AG04450 (cell line): ENCODE measurements around the gene GULP1. TPM values are rescaled to one million over a fixed set of nuclear protein-coding genes. Genes with fewer than 3 reads are reported as not detected.

Experiments used
- CTCF ChIA-PET: fragments of 300-600, 350-600 bp; formaldehyde crosslinking; extraction: SDS; loops from one replicate; lab custom pipeline; 2022; ENCODE audit warnings: antibody characterized with exemption, inconsistent platforms; lab: Charles Lee
- POLR2A ChIA-PET: fragments of 350-600 bp; formaldehyde crosslinking; extraction: SDS; loops from one replicate; lab custom pipeline; 2021; ENCODE audit warnings: antibody characterized with exemption, inconsistent platforms; lab: Yijun Ruan, JAX
- DNase-seq: peaks from one replicate; pipeline ENCODE4 v3.0.0-alpha.2; 2011; ENCODE audit warnings: low read depth, low spot score
- H3K27ac ChIP-seq: one replicate; pipeline ENCODE4 v1.5.1; 2012; ENCODE audit warnings: low read depth, low read length, control low read depth
- H3K27me3 ChIP-seq: one replicate; pipeline ENCODE4 v1.6.0; 2012; ENCODE audit warnings: low read length; ENCODE audit not compliant: control insufficient read depth, insufficient read depth
- H3K4me3 ChIP-seq: 2 replicates; pipeline ENCODE4 v1.5.1; 2011; ENCODE audit warnings: mild to moderate bottlenecking, low read depth, low read length, control low read depth
- H3K9me3 ChIP-seq: 2 replicates; pipeline ENCODE4 v1.5.1; 2012; ENCODE audit warnings: low read length; ENCODE audit not compliant: control insufficient read depth, insufficient read depth
- CTCF ChIP-seq: IDR thresholded peaks from 2 replicates; pipeline ENCODE4 v1.5.1; 2011; ENCODE audit warnings: low read depth, low read length, control low read depth, inconsistent platforms
- polyA plus RNA-seq: library from polyadenylated mRNA; depleted of rRNA; stranded (reverse); fragments of >200 nt; gene quantifications from 2 replicates; pipeline ENCODE4 v1.2.3, GENCODE V29; 2011

GULP1 gene
- polyA plus RNA-seq, 1 experiment, result 44.7 TPM

GRCh38 chr2:188622601-188623260 lies 331.1 kb downstream of the GULP1 start:
- no peak overlapping the region for H3K27ac ChIP-seq
- ChIA-PET CTCF (interaction anchor here (0.6 kb wide), 1 partner anchor 356 kb away, joined by 5 read pairs; no protein-coding TSS in a partner anchor), POLR2A (no interaction called here)
- peaks cover 4% of the 10 kb centered on the region; the same call in 1 of the 2 replicates for H3K9me3 ChIP-seq
- no peak for TF ChIP-seq CTCF
- H3K4me3 ChIP-seq, result no peak overlapping the region
- DNase-seq, result no peak
- no peaks in the 10 kb centered on the region for H3K27me3 ChIP-seq

GRCh38 chr2:188623995-188624643 lies 332.4 kb downstream of the GULP1 start:
- Histone ChIP-seq H3K27ac (no peak overlapping the region), H3K4me3 (no peak overlapping the region), H3K9me3 (peaks cover 3% of the 10 kb centered on the region; the same call in 1 of the 2 replicates), H3K27me3 (no peaks in the 10 kb centered on the region)
- ChIA-PET POLR2A (no interaction called here), CTCF (no interaction called here)
- no peak for TF ChIP-seq CTCF
- DNase-seq, result no peak

GRCh38 chr2:188627471-188627870 lies 335.8 kb downstream of the GULP1 start:
- POLR2A ChIA-PET, result interaction anchor here (0.7 kb wide), 1 partner anchor 27 kb away, joined by 3 read pairs; no protein-coding TSS in a partner anchor
- CTCF ChIA-PET, result no interaction called here
- no peak for TF ChIP-seq CTCF
- Histone ChIP-seq H3K9me3 (no peaks in the 10 kb centered on the region), H3K4me3 (no peak overlapping the region), H3K27ac (no peak overlapping the region), H3K27me3 (no peaks in the 10 kb centered on the region)
- DNase-seq, result no peak

- Histone ChIP-seq H3K27ac (no peak overlapping the region), H3K4me3 (no peak overlapping the region), H3K27me3 (no peaks in the 10 kb centered on the region), H3K9me3 (no peaks in the 10 kb centered on the region)
- CTCF ChIA-PET, result no interaction called here
- no peak for TF ChIP-seq CTCF
- DNase-seq, result no peak
- POLR2A ChIA-PET, result interaction anchor here (1.2 kb wide), 2 partner anchors 39 to 159 kb away, joined by 3 to 4 read pairs; no protein-coding TSS in a partner anchor
Measured at GRCh38 chr2:188628989-188629752, 337.5 kb downstream of the GULP1 start.
